Measurements from ENCODE around the gene DEUP1. TPM values are rescaled to one million over a fixed set of nuclear protein-coding genes. Genes with fewer than 3 reads are reported as not detected.
"Not testable (repeated sequence)": the region's sequence is repeated elsewhere in the genome, so short reads cannot be mapped to it uniquely, and the experiment has no call there.

Gene DEUP1
- total RNA-seq, 1 donor from 2014 or later: 0.41 TPM

DNA sequence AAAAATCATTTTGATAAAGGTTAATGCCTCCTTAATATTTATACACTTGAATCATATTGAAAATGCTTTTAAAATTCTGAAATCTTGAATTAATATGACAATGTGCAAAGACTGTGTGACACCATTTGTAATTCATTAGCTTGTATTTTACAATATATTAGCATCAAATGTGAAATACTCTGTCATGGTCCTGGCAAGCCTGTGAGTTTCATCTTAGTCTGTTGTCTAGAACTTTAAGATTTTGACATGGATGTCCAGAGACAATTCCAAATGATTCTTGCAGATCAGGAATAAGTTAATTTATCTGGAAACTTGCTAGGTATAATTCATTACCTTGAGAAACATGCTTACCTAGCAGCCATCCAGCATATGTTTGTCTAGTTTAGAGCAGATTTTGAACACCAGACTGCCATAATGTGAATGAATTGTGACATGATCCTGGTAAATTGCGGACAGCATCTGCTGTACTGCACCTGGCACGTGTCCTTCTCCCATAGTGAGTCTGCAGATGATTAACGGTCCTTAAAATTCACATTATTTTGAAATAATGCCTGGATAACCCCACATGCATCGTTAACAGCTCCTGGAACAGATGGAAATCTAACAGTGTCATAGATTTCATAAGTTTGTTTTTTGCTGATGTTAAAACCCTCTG is 34.5 kb upstream of the DEUP1 start:
- Histone ChIP-seq H3K4me1 (ENCODE audit: insufficient read depth, low read length) (no peaks in the 10 kb centered on the region), H4K20me1 (ENCODE audit: insufficient read depth, low read length) (no peaks in the 10 kb centered on the region), H3K4me3 (ENCODE audit: insufficient read depth, low read depth, low read length) (no peak overlapping the region), H3K27ac (ENCODE audit: low read depth, low read length) (no peak overlapping the region), H3K9me3 (ENCODE audit: insufficient read depth, low read depth, low read length) (no peaks in the 10 kb centered on the region), H3K36me3 (ENCODE audit: insufficient read depth, low read length) (no peaks in the 10 kb centered on the region), H3K4me2 (ENCODE audit: low read length) (no peak overlapping the region), H3K27me3 (ENCODE audit: insufficient read depth, low read length) (no peaks in the 10 kb centered on the region), H3K9ac (ENCODE audit: low read length) (no peak overlapping the region), H3K79me2 (ENCODE audit: insufficient read depth, low read length) (no peaks in the 10 kb centered on the region), H2AFZ (ENCODE audit: low read depth, low read length) (no peak overlapping the region)
- Mint-ChIP-seq H3K4me1 (ENCODE audit: low read depth, unreplicated experiment) (peaks cover 5% of the 10 kb centered on the region), H3K27ac (ENCODE audit: unreplicated experiment) (no peak overlapping the region), H3K4me3 (ENCODE audit: unreplicated experiment) (no peak overlapping the region), H3K36me3 (ENCODE audit: low read depth, unreplicated experiment) (peaks cover 2% of the 10 kb centered on the region), H3K27me3 (ENCODE audit: low read depth, unreplicated experiment) (no peaks in the 10 kb centered on the region), H3K9me3 (ENCODE audit: unreplicated experiment) (no peaks in the 10 kb centered on the region)
- FAIRE-seq (no peak), DNase-seq (ENCODE audit: low read depth) (no peak)
- TF ChIP-seq, protein P1, sequence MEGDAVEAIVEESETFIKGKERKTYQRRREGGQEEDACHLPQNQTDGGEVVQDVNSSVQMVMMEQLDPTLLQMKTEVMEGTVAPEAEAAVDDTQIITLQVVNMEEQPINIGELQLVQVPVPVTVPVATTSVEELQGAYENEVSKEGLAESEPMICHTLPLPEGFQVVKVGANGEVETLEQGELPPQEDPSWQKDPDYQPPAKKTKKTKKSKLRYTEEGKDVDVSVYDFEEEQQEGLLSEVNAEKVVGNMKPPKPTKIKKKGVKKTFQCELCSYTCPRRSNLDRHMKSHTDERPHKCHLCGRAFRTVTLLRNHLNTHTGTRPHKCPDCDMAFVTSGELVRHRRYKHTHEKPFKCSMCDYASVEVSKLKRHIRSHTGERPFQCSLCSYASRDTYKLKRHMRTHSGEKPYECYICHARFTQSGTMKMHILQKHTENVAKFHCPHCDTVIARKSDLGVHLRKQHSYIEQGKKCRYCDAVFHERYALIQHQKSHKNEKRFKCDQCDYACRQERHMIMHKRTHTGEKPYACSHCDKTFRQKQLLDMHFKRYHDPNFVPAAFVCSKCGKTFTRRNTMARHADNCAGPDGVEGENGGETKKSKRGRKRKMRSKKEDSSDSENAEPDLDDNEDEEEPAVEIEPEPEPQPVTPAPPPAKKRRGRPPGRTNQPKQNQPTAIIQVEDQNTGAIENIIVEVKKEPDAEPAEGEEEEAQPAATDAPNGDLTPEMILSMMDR (IDR thresholded peaks at IDR 0.05; ENCODE audit: insufficient read depth, low read depth, low read length): no peak
- TF ChIP-seq EZH2 (IDR thresholded peaks at IDR 0.05; ENCODE audit: insufficient read depth, low read length): no peak

GRCh38 chr11:93303689-93304088 is 26.9 kb upstream of the DEUP1 start:
- H3K4me2 ChIP-seq (ENCODE audit: low read length): no peak overlapping the region
- H3K9me3 Mint-ChIP-seq (ENCODE audit: unreplicated experiment): peaks cover 12% of the 10 kb centered on the region
- TF ChIP-seq, protein P1 (IDR thresholded peaks at IDR 0.05; ENCODE audit: insufficient read depth, low read depth, low read length): no peak
- TF ChIP-seq EZH2 (IDR thresholded peaks at IDR 0.05; ENCODE audit: insufficient read depth, low read length): no peak

GRCh38 chr11:93314399-93314798 is 16.1 kb upstream of the DEUP1 start:
- H3K4me3 Mint-ChIP-seq (ENCODE audit: unreplicated experiment); FAIRE-seq: not testable (repeated sequence)
- peaks cover 33% of the 10 kb centered on the region for H3K9me3 Mint-ChIP-seq (ENCODE audit: unreplicated experiment)

More at GRCh38 chr11:93303689-93304088, 26.9 kb upstream of the DEUP1 start:
- no peaks in the 10 kb centered on the region for H3K36me3 ChIP-seq (ENCODE audit: insufficient read depth, low read length)
- no peaks in the 10 kb centered on the region for H3K27me3 ChIP-seq (ENCODE audit: insufficient read depth, low read length)
- H3K4me1 ChIP-seq (ENCODE audit: insufficient read depth, low read length): no peaks in the 10 kb centered on the region
- DNase-seq (ENCODE audit: low read depth) (no peak), FAIRE-seq (no peak)
- Mint-ChIP-seq H3K4me3 (ENCODE audit: unreplicated experiment) (no peak overlapping the region), H3K27me3 (ENCODE audit: low read depth, unreplicated experiment) (no peaks in the 10 kb centered on the region), H3K36me3 (ENCODE audit: low read depth, unreplicated experiment) (no peaks in the 10 kb centered on the region), H3K4me1 (ENCODE audit: low read depth, unreplicated experiment) (no peaks in the 10 kb centered on the region), H3K27ac (ENCODE audit: unreplicated experiment) (no peak overlapping the region)
- H3K4me3 ChIP-seq (ENCODE audit: insufficient read depth, low read depth, low read length): no peak overlapping the region
- no peaks in the 10 kb centered on the region for H3K79me2 ChIP-seq (ENCODE audit: insufficient read depth, low read length)
- no peak overlapping the region for H3K9ac ChIP-seq (ENCODE audit: low read length)
- no peak overlapping the region for H3K27ac ChIP-seq (ENCODE audit: low read depth, low read length)
- H4K20me1 ChIP-seq (ENCODE audit: insufficient read depth, low read length): no peaks in the 10 kb centered on the region
- H3K9me3 ChIP-seq (ENCODE audit: insufficient read depth, low read depth, low read length): no peaks in the 10 kb centered on the region
- H2AFZ ChIP-seq (ENCODE audit: low read depth, low read length): no peak overlapping the region

More at GRCh38 chr11:93314399-93314798, 16.1 kb upstream of the DEUP1 start:
- not testable (repeated sequence) for H3K36me3 Mint-ChIP-seq (ENCODE audit: low read depth, unreplicated experiment); H3K4me3 ChIP-seq (ENCODE audit: insufficient read depth, low read depth, low read length); H3K4me1 ChIP-seq (ENCODE audit: insufficient read depth, low read length); H4K20me1 ChIP-seq (ENCODE audit: insufficient read depth, low read length); H3K4me1 Mint-ChIP-seq (ENCODE audit: low read depth, unreplicated experiment); H3K27ac ChIP-seq (ENCODE audit: low read depth, low read length); H3K36me3 ChIP-seq (ENCODE audit: insufficient read depth, low read length); H3K9me3 ChIP-seq (ENCODE audit: insufficient read depth, low read depth, low read length); H3K27me3 Mint-ChIP-seq (ENCODE audit: low read depth, unreplicated experiment); H3K27me3 ChIP-seq (ENCODE audit: insufficient read depth, low read length); H3K4me2 ChIP-seq (ENCODE audit: low read length); H3K9ac ChIP-seq (ENCODE audit: low read length); DNase-seq (ENCODE audit: low read depth); H2AFZ ChIP-seq (ENCODE audit: low read depth, low read length); H3K27ac Mint-ChIP-seq (ENCODE audit: unreplicated experiment); H3K79me2 ChIP-seq (ENCODE audit: insufficient read depth, low read length)
